Medulla oblongata (tissue), 1 donor: Measurements from ENCODE around the gene SVOPL.

Experiments
- DNase-seq: peaks from one replicate; pipeline ENCODE4 v3.0.0-alpha.2; 2015; ENCODE audit errors: extremely low spot score

Gene SVOPL

DNA sequence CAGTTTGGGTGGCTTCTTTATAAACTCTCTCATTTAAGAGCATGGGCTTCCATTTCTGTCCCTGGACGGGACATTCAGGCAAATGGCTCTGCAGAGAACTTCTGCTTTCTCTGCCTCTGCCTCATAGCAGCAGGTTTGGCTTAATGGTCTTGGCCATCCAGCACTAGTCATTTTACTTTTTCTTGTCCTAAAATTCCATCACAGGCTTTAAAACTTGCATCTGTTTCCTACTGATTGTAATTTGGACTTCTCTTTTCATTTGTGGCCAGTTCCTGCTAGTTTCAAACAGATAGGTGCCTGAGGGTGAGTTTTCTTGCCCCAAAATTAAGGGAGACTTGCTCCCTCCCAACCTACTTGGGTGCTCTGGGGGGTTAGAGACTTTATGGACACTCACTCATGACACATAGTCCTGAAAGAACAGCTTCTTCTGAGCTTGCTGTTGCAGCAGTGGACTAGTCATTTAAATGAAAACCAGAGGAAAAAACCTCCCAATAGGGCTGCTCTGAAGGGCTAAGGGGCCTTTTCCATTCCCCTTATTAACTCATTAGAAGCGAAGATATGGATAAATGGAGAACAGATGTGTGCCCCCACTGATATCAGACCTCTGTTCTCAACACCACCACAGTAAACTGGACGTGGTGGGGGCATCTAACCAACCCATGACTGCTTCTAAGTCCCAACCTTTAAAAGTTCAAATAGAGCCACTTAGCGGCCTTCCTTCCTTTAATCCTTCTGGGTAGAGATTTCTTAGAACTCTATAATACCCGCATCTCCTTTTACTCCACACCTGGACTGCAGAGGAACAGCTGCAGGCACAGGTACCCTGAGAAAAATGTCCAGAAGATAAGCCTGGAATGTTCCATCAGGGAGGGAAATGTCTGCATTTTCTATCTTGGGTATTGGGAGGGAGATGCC is 38.8 kb downstream of the SVOPL start:
- no peak for DNase-seq

- no peak for DNase-seq
Measured at GRCh38 chr7:138661069-138661635, 40.0 kb downstream of the SVOPL start.

DNA sequence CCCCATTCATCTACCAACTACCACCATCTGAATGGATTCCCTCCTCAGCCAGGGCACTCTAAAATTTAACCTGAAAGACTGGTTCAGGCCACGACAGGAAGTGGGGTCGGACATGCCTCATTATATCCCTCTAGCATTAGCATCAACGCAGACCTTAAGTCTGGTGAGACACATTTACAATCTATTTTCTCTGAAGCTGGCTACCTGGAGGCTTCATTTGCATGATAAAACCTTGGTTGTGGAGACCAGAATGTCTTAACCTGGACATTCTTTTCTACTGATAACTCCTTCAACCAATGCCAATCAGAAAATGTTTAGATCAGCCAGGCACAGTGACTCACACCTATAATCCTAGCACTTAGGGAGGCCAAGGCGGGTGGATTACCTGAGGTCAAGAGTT is 42.3 kb downstream of the SVOPL start:
- DNase-seq: no peak

DNA sequence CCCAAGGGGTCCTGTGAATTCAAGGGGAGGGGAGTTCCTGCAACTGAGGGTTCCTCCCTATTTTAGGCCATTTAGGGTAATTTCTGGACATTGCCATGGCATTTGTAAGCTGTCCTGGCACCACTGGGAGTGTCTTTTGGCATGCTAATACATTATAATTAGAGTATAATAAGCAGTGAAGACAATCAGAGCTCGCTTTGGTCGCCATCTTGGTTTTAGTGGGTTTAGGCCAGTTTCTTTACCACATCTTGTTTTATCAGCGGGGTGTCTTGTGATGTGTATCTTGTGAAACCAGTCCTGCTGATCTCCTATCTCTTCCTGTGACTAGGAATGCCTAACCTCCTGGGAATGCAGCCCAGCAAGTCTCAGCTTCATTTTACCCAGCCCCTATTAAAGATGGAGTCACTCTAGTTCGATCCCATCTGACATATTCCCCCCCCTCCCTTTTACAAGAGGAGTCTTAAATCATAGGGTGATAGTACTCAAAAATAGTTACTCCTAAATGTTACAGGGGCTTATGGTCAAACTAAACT is 43.2 kb downstream of the SVOPL start:
- no peak for DNase-seq

GRCh38 chr7:138656952-138657351 is 44.2 kb downstream of the SVOPL start:
- no peak for DNase-seq

DNA sequence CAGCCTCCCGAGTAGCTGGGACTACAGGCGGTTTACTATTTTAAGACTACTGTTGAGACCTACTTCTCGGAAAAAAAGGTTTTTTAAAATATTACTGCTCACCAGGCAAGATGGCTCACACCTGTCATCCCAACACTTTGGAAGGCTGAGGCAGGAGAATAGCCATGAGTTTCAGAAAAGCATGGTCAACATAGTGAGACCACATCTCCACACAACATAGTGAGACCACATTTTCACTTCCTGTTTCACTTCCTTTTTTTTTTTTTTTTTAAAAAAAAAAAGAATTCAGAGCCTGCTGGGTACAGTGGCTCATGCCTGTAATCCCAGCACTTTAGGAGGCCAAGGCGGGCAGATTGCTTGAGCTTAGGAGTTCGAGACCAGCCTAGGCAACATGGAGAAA is 46.5 kb downstream of the SVOPL start:
- DNase-seq: no peak

DNA sequence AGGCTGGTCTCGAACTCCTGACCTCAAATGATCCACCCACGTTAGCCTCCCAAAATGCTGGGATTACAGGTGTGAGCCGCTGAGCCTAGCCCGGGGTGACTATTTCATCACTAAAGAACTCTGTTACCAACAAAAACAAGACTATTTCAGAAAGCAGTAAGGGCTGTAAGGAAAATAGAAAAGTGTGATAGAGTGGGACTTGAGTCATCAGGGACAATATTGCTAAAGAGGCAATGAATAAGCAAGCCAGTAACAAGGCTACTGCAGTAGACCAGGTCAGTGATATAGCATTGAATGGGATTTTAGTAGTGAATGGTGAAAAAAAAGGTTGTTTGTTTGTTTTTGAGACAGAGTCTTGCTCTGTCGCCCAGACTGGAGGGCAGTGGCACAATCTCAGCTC is 51.7 kb downstream of the SVOPL start:
- no peak for DNase-seq

GRCh38 chr7:138645284-138645683 is 55.9 kb downstream of the SVOPL start:
- DNase-seq: no peak

- no peak for DNase-seq
Measured at GRCh38 chr7:138632826-138633602, 68.1 kb downstream of the SVOPL start.

DNA sequence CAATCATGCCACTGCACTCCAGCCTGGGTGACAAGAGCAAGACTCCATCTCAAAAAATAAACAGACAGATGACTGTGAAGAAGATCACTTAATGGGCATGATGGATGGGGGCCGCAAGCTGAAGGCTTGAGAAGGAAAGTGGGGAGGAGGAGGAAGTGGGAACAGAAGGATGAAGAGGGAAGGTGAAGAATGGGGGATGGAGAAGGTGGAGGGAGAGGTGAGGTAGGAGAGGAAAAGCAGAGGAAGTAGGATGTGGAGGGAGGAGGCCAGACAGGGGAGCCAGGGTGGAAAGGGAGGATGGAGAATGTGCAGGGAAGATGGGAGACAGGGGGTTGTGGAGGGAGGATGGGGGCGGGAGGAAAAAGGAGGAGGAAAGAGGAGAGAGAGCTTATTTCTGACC is 68.8 kb downstream of the SVOPL start:
- no peak for DNase-seq

DNA sequence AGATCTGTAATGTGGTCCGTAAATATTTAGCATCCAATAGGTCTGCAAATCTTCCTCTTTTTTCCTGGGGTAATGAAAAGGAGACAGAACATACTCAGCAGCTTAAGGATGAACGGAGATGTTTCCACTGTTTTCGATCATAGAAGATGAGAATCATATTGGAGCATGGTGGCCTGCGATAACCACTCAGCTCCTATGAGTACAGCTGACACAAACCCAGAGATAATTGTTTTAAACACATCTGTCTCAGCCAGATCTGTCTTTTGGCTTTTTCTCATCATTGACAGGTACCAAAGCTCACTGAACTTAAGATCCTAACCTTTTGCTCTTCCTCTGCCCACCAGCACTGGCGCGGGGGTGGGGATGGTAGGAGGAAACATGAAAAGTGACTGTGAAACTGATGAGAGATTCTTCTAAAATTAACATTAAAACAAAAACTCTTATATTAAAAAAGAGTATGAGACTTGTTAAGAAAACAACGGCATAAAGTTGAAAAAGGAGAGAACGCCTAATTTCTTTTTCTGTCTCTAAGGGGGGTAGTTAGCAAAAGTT is 71.0 kb downstream of the SVOPL start:
- DNase-seq: no peak

DNA sequence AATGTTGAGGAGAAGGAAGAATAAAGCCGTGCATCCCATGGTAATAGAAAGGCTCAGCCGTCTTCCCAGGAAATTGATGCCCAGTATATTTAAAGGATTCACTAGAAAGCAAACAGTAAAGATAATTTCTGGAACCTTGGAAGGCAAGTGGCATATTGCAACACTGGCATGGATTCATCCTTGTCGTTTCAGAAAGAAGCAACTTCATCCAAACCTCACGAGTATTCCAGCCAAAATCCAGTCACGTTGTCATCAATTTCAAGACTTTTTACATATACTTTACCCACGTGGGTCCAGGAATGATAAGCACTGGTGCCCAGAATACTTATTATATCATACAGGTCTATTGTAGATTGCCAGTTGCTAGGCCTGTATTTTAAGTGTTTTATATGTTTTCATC is 73.8 kb downstream of the SVOPL start:
- DNase-seq: no peak

GRCh38 chr7:138626846-138627245 is 74.3 kb downstream of the SVOPL start:
- DNase-seq: no peak

DNA sequence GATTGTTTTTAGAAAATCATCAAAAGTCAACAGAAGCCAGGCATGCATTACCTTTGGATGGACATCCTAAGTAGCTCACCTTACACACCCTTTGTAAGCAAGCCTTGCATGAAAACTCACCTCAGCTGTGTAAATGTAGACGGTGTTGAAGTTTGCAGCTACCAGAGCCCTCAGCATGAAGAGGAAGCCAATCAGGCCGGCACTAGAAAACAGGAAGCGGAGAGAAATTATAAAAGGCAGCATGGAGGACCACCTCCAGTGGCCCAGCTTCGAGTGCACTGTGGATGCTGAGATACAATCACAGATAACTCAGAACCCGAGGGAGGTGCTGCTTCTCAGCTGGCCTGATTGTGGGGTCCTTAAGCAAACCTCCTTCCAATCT is 75.3 kb downstream of the SVOPL start:
- DNase-seq: no peak

DNA sequence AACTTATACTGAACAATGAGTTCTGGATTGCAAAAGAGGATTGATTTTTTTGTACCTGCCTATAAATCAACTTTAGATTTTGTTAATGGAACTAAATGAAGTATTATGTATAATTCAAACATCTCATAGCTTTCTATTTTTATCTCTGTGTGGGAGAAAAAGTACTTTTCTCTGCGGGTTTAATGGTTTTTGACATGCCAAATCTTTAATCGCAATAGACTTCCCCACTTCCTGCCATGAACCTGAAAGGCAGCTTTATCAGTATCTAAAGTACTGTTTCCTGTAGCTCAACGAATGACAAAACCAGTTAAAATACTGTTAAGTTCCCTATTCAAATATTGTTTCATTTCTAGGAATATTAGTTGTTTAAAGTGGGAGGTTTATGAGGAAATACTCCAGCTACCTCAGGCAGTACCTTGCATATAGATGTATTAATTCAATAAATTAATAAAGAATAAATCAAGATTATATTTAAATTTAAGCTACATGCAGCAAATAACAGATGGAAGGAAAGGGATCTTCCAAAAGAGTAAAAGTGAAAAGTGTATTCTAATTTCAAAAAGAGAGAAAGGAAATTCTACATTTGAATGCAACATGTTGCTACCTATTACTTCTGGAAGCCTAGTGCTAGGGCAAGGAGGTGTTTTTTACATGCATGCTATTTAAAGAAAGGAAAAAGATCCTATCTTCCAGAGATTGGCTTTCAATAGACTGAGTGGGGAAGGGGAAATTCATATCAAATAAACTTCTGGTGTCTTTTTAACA is 75.9 kb downstream of the SVOPL start:
- DNase-seq: no peak

DNA sequence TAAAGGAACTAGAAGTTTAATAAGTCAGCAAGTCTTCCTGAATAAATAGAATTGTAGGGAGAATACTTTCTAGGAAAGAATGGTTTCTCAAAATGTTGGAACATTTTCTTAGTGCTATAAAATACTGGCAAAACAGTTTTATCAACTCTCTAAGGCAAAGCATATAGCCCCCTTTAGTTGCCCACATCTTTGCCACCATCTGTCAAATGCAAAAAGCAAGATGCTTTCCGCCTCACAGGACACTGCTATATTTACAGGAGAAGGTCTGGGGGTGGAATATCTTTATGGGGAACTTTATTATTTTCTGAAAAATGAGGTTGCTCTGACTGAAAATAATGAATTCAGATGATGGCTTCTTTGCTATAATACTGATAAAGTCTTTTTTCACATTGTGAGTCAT is 78.3 kb downstream of the SVOPL start:
- no peak for DNase-seq

- DNase-seq: no peak
Measured at GRCh38 chr7:138618933-138619332, 82.2 kb downstream of the SVOPL start.

GRCh38 chr7:138618506-138618905 is 82.7 kb downstream of the SVOPL start:
- no peak for DNase-seq

- DNase-seq: no peak
Measured at GRCh38 chr7:138616085-138616484, 85.1 kb downstream of the SVOPL start.

DNA sequence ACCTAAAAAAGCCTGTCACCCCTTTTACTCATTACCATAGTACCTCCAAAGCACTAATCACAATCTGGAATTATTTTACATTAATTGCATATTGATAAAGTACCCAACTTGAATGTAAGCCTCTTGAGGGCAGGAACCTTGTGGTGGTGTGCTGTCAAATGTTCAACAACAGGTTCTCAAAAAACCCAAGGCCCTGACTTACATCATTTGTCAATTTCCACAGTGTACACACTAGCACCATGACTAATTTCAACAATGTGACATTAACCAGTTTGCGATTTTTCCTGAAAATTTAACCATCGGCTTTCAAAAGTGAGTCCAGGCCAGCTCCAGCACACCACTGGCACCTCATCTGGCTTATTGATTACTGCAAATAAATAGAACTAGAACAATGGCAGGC is 87.5 kb downstream of the SVOPL start:
- DNase-seq: no peak

GRCh38 chr7:138610671-138611170 is 90.4 kb downstream of the SVOPL start:
- no peak for DNase-seq
